ENCODE results near the gene FNIP1.

DNA sequence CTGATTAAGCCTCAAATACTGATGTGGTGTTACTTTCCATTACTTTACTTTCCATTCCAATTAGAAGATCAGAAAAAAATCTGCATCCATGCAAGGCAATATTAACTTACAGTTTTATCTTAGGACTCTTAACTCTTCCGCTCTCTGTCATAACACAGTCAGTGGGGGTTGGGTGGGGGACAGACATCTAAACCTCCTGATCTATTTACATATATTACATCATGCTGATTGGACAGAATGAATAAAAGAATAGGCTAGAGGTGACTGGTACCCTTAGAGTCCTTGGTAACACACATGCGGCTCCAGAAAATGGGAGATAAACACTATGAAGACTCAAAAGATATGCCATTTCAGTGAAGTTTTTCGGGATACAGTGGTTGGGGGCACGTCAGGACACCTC is 189.4 kb downstream of the FNIP1 start:
- TF ChIP-seq CTCF (IDR thresholded peaks at IDR 0.05; ENCODE audit: poor library complexity, severe bottlenecking) (no peak), TAF1 (IDR thresholded peaks at IDR 0.05; ENCODE audit: low read depth) (no peak), EP300 (conservative IDR thresholded peaks at IDR 0.05; ENCODE audit: poor library complexity, severe bottlenecking) (no peak)

Measured in neural cell (in vitro differentiated cells).